Heart right ventricle (tissue), 16 donors: Measurements from ENCODE around the gene TBX1. TPM values are rescaled to one million over a fixed set of nuclear protein-coding genes. Genes with fewer than 3 reads are reported as not detected.

Source experiments
- ATAC-seq, 8 donors: fragments of 200-7000 bp; cut with Tn5 transposase; one replicate each; pipeline ENCODE4 v1.9.1; 2020; ENCODE audit warnings: mild to moderate bottlenecking in 8 of 8, moderate library complexity in 8 of 8, moderate number of reproducible peaks in 1 of 8
- DNase-seq, 2 donors: peaks; one replicate each; pipeline ENCODE4 v3.0.0-alpha.2; 2020
- H3K27ac ChIP-seq, 10 donors: fragments of 200-600 bp; sonication (generic) in 2 of 10; one replicate each; pipeline versions ENCODE4 v1.5.0 to v1.8.0; 2020 to 2022; ENCODE audit warnings: mild to moderate bottlenecking in 3 of 10
- H3K27me3 ChIP-seq, 7 donors: fragments of 200-600 bp; one replicate each; pipeline ENCODE4 v1.8.0; 2021 to 2022; ENCODE audit warnings: mild to moderate bottlenecking in 2 of 7
- H3K36me3 ChIP-seq, 9 donors: fragments of 200-600 bp; sonication (generic) in 1 of 9; one replicate each; pipeline versions ENCODE4 v1.5.0 to v1.8.0; 2020 to 2022; ENCODE audit warnings: mild to moderate bottlenecking in 2 of 9
- H3K4me1 ChIP-seq, 9 donors: fragments of 200-600 bp; sonication (generic) in 1 of 9; one replicate each; pipeline versions ENCODE4 v1.5.0 to v1.8.0; 2020 to 2022; ENCODE audit warnings: mild to moderate bottlenecking in 4 of 9
- H3K4me3 ChIP-seq, 10 donors: fragments of 200-600 bp; sonication (generic) in 2 of 10; one replicate each; pipeline versions ENCODE4 v1.5.0 to v1.8.0; 2020 to 2022; ENCODE audit warnings: mild to moderate bottlenecking in 7 of 10, moderate library complexity in 2 of 10
- H3K9me3 ChIP-seq, 11 donors: fragments of 200-600 bp in 10 of 11; sonication (generic) in 2 of 11; one replicate each; pipeline versions ENCODE4 v1.5.0 to v1.8.0; 2013 to 2022; ENCODE audit warnings: mild to moderate bottlenecking in 2 of 11, control low read depth in 1 of 11, moderate library complexity in 1 of 11
- CTCF ChIP-seq, 9 donors: fragments of 200-600 bp; sonication (generic) in 2 of 9; IDR thresholded peaks; one replicate each; pipeline versions ENCODE4 v1.5.0 to v1.8.0; 2021 to 2022; ENCODE audit warnings: antibody characterized with exemption in 9 of 9, mild to moderate bottlenecking in 5 of 9, moderate library complexity in 1 of 9
- WGBS, 2 donors: extraction: QIAGEN DNeasy Blood & Tissue Kit; methylation state at CpG; one replicate each; pipeline ENCODE4 v1.1.7; 2013; ENCODE audit warnings: inconsistent platforms in 1 of 2; 5-methylcytosine and 5-hydroxymethylcytosine counted together
- intact Hi-C, 10 donors: fragments of 100-400 bp; cut with DNase I; formaldehyde crosslinking; loops; one replicate each; pipeline versions ENCODE4 v1.11.1 to v1.14.2; 2022
- polyA plus RNA-seq, 2 donors: library from polyadenylated mRNA; stranded (reverse); fragments of 200-250 nt; gene quantifications; one replicate each; pipeline ENCODE4 v1.2.3, GENCODE V29; 2013
- total RNA-seq, 10 donors: library from RNA; stranded (reverse); fragmentation: NEBNext Ultra II Directional in 3 of 10; extraction: Animal tissue kit (Norgen Biotek cat#: 25700) in 3 of 10; gene quantifications; one replicate each; pipeline versions ENCODE4 v1.2.1 to v1.2.4, GENCODE V29; 2021 to 2023
- donor health status: Arrhythmogenic right ventricular cardiomyopathy.
- donor health status: ischemic (EF 13 %, LVEDD 7.1; RV severe dilation, severe dysfunction).
- donor health status: healthy with polysubstance abuse.
- donor health status: DM: no; HTN: yes; CAD: no.
- donor health status: DM: no; HTN: no; CAD: no.
- donor health status: ischemic (EF 25% LVEDD 6.9; RV normal size, moderate dysfunction).
- donor health status: ischemic (EF 25% LVEDD 5.7; RV mildly dilated, moderate dysfunction).
- donor health status: healthy.
- donor health status: DM: yes; HTN: yes; CAD: no.
- donor health status: Ischemic cardiomyopathy.
- donor health status: ischemic (EF 35%, LVEDD 5.7; RV mildly dilated, moderate dysfunction).
- donor health status: nonischemic (EF 11% LVEDD 7.7; RV severe dilation, severe dysfunction).
- donor health status: DM: yes; HTN: yes; CAD: no.
- donor health status: PGD.
- donor health status: ischemic (EF 29% LVEDD 5.4; RV normal size, mild dysfunction).
- donor health status: nonischemic (EF 23%, LVEDD 6.1; RV moderate dilation, normal function).

Gene TBX1
- total and polyA plus RNA-seq, 12 donors, result 0.53 to 1.8 (median 0.98) TPM

- TF ChIP-seq CTCF (IDR thresholded peaks at IDR 0.05), result no peak
- intact Hi-C loops, result loop anchor here in 7 of 10 donors (1.0 to 2.0 kb wide), 3 partner anchors 179 to 181 kb away; no protein-coding TSS in a partner anchor
- no peak overlapping the region for H3K27ac ChIP-seq
- H3K27me3 ChIP-seq, result peaks cover 0 to 15% (median 4%) of the 10 kb centered on the region in 7 donors
- H3K4me1 ChIP-seq, result peaks cover 0 to 11% (median 9%) of the 10 kb centered on the region in 9 donors
- H3K9me3 ChIP-seq, result no peaks in the 10 kb centered on the region
- no peak for DNase-seq
- no peak overlapping the region for H3K4me3 ChIP-seq
- 96 to 97% methylated on average over 8 of the region's 8 CpGs for WGBS, 2 donors
- H3K36me3 ChIP-seq, result no peaks in the 10 kb centered on the region
- ATAC-seq, result peak in 7 of 8 donors; percentile 3 to 31 (median 5)
These were observed 30.4 kb upstream of the TBX1 start for GRCh38 chr22:19730198-19730597.

GRCh38 chr22:19730655-19731360, 29.8 kb upstream of the TBX1 start:
- H3K36me3 ChIP-seq, result no peaks in the 10 kb centered on the region
- TF ChIP-seq CTCF (IDR thresholded peaks at IDR 0.05), result peak; percentile 80 to 99 (median 95)
- H3K4me3 ChIP-seq, result peak overlapping the region; percentile 6 to 51 (median 38)
- H3K27ac ChIP-seq, result no peak overlapping the region
- WGBS, 2 donors, result 5 to 6% methylated on average over 38 to 48 of the region's 48 CpGs
- intact Hi-C loops, result loop anchor here in 9 of 10 donors (1.0 to 2.0 kb wide), 3 partner anchors 178 to 180 kb away; no protein-coding TSS in a partner anchor
- peak; percentile 76 to 95 (median 90) for ATAC-seq
- peak; percentile 83 to 89 for DNase-seq
- H3K4me1 ChIP-seq, result peaks cover 0 to 11% (median 9%) of the 10 kb centered on the region in 9 donors
- H3K27me3 ChIP-seq, result peaks cover 0 to 15% (median 4%) of the 10 kb centered on the region in 7 donors
- H3K9me3 ChIP-seq, result no peaks in the 10 kb centered on the region

- Histone ChIP-seq H3K27me3 (peaks cover 0 to 15% (median 7%) of the 10 kb centered on the region in 7 donors), H3K9me3 (no peaks in the 10 kb centered on the region), H3K4me1 (peaks cover 0 to 11% (median 9%) of the 10 kb centered on the region in 9 donors), H3K4me3 (peak overlapping the region in 2 of 10 donors; percentile 39 to 42), H3K27ac (no peak overlapping the region), H3K36me3 (no peaks in the 10 kb centered on the region)
- WGBS, 2 donors, result 70 to 76% methylated on average over 21 of the region's 21 CpGs
- ATAC-seq (peak in 1 of 8 donors; percentile 1), DNase-seq (no peak)
- intact Hi-C loops, result loop anchor here in 5 of 10 donors (1.0 to 2.0 kb wide), 3 partner anchors 177 to 179 kb away; no protein-coding TSS in a partner anchor
- TF ChIP-seq CTCF (IDR thresholded peaks at IDR 0.05), result no peak
These were observed 29.0 kb upstream of the TBX1 start for GRCh38 chr22:19731361-19732135.

- WGBS, 2 donors, result 83 to 90% methylated on average over 10 of the region's 10 CpGs
- TF ChIP-seq CTCF (IDR thresholded peaks at IDR 0.05), result no peak
- intact Hi-C loops, result no loop called here
These were observed 28.0 kb upstream of the TBX1 start for GRCh38 chr22:19732403-19733113.

More at GRCh38 chr22:19732403-19733113, 28.0 kb upstream of the TBX1 start:
- no peak for DNase-seq
- no peaks in the 10 kb centered on the region for H3K36me3 ChIP-seq
- no peaks in the 10 kb centered on the region for H3K9me3 ChIP-seq
- ATAC-seq, result no peak
- peaks cover 0 to 19% (median 9%) of the 10 kb centered on the region in 9 donors for H3K4me1 ChIP-seq
- H3K4me3 ChIP-seq, result no peak overlapping the region
- peaks cover 0 to 15% (median 8%) of the 10 kb centered on the region in 7 donors for H3K27me3 ChIP-seq
- H3K27ac ChIP-seq, result no peak overlapping the region
